Occipital lobe (tissue), 2 donors: ENCODE measurements around the gene FIZ1. TPM values are rescaled to one million over a fixed set of nuclear protein-coding genes. Genes with fewer than 3 reads are reported as not detected.
"Not testable (repeated sequence)": the region's sequence is repeated elsewhere in the genome, so short reads cannot be mapped to it uniquely, and the experiment has no call there.

ENCODE experiments used
- DNase-seq: peaks from one replicate; lab custom pipeline; 2025; lab: John Stamatoyannopoulos, UW
- total RNA-seq: library from RNA; depleted of rRNA; stranded (reverse); fragments of >200 nt; gene quantifications from one replicate; pipeline ENCODE4 v1.2.3, GENCODE V29; 2014

Gene FIZ1
- total RNA-seq, 1 donor from 2014 or later, result 4.1 TPM

GRCh38 chr19:55596304-55596703 is 3.0 kb downstream of the FIZ1 start:
- no peak for DNase-seq

DNA sequence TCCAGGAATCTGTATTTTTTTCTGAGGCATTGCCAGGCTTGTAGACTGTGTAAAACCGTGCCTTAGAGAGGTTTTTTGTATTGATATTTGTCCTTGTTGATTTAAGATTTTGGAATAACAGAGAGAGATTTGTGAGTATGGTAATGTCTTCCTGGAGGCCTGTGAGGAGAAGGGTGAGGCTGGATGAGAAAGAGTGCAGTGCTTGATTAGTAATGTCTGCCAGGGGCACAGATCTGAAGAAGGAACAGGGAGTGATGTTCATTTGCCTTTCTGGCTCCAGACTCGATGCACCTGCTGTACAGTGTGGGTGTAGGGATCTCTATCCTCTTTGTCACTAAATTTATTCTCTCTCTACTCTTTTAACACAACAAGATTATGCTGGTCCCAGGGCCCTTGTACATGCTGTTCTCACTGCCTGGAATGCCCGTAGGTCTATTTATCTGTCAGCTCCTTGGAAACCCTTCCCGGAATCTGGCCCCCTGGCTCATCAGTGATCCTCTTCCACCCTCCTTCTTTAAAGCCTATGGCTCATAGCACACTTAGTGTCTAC is 4.2 kb downstream of the FIZ1 start:
- DNase-seq, result no peak

- DNase-seq, result no peak
Observed at GRCh38 chr19:55593096-55593772, 6.1 kb downstream of the FIZ1 start.

DNA sequence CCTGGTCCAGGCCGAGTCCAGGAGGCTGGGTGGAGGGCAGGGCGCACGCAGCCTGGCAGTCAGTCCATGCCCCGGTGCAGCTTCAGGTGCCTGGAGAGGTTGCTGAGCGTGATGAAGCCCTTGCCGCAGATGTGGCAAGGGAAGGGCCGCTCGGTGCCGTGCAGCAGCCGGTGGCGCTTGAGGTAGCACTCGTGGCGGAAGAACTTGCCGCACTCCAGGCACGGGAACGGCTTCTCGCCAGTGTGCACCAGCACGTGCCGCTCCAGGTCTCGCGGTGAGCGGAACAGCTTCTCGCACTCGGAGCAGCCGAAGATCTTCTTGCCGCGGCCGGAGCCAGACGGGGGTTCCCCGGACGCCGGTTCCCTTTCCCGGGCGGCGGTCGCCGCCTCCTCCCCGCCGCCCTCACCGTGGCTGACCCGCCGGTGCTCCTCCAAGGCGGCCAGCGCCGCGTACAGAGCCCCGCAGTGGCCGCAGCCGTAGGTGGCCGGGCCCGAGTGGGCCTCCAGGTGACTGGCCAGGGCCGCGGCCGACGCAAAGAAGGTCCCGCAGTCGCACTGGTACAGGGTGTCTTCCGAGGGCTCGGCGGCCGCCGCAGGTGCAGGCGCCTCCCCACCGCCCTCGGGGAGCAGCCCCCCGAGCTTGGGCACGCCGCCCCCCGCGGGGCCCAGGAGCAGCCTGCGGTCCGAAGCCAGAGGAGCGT is 6.8 kb downstream of the FIZ1 start:
- DNase-seq, result no peak

DNA sequence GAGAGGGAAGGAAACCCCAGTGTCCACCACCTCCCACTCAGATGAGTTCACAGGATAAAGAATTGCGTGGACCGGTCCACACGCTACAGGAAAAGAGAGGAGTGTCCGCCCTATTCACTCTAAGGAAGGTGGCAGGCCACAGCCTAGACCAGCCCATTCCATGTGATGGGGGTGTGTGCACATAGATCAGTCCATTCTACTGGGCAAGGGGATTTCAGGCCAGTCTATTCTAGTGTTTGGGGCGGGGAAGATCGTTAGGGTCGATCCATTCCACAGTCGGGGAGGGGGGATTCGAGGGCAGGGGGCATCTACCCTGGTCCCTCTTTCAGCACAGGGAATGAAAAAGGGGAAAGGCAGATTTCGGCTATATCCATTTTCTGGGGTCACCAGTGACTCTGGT is 7.8 kb downstream of the FIZ1 start:
- DNase-seq, result no peak

GRCh38 chr19:55590617-55591016 is 8.7 kb downstream of the FIZ1 start:
- no peak for DNase-seq

DNA sequence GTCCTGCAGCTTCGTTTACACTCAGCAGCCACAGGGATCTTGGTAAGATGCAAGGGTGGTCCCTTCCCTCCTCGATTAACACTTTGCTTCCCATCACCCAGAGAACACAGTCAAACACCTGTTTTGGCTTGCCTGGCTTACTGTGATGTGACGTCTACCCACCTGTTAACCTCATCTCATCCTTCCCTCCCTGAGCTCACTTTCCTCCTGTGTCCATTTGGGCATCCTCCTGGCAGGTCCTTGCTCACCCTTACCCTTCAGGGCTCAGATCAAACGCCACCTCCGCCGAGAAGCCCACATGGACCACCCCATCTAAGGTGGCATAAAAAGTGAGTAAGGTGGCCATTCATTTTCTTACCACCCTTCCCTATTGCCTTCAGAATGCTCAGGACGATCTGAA is 9.2 kb downstream of the FIZ1 start:
- DNase-seq, result no peak

DNA sequence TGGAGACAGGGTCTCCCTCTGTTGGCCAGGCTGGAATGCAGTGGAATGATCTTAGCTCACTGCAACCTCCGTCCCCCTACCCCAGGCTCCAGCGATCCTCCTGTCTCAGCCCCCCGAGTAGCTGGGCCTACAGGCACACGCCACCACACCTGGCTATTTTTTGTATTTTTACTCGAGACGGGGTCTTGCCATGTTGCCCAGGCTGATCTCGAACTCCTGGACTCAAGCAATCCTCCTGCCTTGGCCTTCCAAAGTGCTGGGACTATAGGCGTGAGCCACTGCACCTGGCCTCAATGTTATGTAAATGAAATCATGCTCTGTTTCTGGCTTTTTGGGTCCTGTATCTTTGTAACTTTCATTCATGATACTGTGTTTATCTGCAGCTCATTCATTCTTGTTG is 10.6 kb downstream of the FIZ1 start:
- DNase-seq, result no peak

DNA sequence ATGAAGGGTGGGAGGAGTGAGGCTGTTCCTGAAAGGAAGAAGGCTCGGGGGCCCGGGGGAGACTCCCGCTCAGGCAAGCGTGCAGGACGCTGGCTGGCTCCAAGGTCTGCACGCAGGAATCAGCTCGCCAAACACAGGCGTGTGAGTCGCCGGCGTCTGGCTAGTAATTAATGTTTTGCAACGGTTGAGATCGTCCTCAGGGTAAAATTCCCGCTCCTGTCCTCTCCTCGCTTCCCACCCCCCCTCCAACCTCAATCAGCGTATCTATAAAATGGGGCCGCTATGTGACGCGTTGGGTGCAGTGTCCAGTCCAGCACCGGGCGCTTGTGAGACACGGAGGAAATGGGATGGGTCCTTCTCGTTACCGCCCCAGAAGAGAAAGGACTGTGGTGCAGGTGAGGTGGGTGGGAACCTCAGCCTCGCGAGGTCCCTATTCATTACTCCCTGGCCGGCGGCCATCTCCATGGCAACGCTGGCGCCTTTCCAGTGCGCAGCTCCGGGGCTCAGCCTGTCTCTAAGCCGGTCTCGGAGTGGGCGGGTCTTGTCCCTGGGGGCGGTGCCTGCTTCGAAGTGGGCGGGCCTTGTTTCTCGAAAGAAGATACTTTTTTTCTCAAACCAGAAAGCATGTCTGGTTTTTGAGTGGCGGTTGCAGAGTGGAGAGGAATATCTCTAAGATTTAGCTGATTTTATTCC is 12.2 kb downstream of the FIZ1 start:
- DNase-seq, result peak; percentile 84

GRCh38 chr19:55585658-55586339 is 13.5 kb downstream of the FIZ1 start:
- DNase-seq, result peak; percentile 41

DNA sequence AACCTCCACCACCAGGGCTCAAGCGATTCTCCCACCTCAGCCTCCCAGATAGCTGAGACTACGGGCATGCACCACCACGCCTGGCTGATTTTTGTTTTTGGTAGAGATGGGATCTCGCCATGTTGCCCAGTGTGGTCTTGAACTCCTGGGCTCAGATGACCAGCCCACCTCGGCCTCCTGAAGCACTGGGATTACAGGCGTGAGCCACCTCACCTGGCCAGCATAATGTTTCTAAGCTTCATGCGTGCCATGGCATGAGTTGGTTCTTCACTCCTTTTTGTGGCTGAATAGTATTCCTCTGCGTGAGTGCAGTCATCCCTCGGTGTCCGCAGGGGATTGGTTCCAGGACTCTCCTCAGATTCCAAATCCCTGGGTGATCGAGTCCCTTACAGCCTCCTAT is 14.4 kb downstream of the FIZ1 start:
- no peak for DNase-seq

DNA sequence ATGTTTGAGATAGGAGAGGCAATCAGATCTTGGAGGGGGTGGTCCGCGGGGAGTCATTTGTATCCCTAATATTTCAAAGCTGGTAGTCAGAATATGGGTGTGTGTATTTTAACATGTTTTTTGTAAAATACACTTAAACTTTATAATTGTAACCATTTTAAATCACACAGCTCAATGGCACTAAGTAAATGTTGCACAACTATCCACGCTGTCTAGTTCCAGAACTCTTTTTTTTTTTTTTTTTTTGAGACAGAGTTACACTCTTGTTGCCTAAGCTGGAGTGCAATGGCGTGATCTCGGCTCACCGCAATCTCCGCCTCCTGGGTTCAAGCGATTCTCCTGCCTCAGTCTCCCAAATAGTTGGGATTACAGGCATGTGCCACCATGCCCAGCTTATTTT is 15.4 kb downstream of the FIZ1 start:
- DNase-seq, result not testable (repeated sequence)

DNA sequence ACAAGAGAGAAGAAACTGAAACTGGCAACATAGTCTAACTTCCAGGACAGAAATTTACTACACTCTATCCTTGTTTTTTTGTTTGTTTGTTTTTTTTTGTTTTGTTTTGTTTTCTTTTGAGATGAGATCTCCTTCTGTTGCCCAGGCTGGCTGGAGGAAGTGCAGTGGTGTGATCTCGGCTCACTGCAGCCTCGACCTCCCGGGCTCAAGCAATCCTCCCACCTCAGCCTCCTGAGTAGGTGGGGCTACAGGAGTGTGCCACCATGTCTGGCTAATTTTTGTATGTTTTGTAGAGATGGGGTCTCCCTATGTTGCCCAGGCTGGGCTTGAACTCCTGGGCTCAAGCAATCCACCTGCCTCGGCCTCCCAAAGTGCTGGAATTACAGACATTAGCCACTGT is 17.0 kb downstream of the FIZ1 start:
- DNase-seq, result not testable (repeated sequence)

DNA sequence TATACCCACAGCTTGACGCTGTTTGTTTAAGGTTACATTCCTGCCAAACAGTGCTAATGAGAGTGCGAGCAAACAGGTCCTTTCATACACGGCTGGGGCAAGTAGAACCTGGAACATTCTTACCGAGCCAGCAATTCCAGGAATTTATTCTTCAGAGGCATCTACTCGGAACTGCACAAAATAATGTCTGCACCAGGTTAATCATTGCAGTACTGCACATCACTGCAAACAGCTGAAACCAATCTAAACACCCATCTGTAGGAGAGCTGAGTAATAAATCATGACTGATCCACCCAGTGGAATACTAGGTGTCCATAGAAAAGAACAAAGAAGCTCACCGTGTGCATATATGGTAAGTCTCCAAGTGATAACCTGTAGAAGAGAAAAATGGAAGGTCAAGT is 17.5 kb downstream of the FIZ1 start:
- no peak for DNase-seq

DNA sequence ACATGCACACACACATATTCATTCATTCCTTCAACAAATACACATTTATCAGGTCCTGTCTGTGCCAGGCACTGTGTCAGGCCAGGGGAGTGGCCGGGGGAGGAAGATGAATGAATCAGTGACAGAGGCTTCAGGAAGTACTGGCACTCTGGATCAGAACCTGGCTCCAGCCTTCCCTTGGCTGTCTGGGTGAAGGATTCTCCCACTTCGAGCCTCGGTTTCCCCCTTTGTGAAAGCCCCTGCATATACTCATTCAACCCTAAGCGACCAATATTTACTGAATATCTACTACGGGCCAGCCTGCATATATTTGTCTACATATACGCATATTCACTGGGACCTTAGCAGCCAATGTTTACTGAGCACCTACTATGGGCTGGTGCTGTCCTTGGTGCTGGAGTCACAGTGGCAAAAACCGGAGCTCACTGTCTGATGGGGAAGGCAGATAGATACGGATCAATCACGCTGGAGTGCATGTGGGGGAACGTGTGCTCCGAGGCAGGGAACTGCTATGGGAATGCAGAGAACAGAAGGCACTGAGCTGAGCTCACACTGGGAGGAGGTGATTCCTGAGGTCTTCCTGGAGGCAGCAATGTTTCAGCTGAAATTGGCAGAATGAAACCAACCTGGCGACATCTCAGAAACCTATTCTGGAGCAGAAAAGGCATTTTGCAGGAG is 18.0 kb downstream of the FIZ1 start:
- no peak for DNase-seq

GRCh38 chr19:55580628-55581144 is 18.6 kb downstream of the FIZ1 start, which contains the start of gene ZNF579:
TSS of gene ZNF579 (minus strand) at chr19:55580848. CDS start at chr19:55579639, 1,209 bp downstream.
- peak; percentile 90 for DNase-seq

DNA sequence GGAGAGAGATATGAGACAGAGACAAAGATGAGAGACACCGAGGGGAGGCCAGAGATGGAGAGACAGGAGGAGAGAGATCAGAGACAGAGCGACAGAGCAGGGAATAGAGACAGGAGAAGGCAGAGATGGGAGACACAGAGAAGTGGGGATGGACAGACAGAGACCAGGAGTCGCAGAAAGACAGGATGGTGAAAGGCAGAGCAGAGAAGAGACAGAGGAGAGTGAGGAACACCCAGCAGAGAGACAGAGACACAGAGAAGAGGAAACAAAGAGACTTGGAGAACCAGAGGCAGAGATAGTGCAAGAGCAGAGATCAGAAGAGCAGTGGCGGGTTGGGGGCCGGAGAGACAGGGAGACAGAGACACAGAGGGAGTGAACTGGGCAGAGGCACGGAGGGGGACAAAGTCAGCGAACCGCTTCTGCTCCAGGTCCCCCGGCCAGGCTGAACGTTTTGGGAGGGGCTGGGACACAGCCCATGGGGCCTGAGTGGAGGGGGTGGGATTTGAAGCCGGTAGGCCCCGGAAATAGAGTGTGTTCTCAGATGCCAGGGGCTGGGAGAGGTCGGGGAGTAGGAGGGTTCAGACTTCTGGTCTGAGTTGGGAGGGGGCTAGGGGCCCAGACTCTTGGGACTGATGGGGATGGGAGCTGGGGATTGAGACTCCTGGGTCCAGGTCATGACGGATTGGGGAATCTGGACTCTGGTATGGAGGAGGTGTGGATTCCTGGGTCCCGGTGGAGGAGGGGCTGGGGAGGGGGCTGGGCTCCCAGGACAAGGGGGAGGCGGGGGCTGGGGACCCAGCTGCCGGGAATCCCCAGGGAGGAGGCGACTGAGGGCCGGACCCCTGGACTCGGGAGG is 19.3 kb downstream of the FIZ1 start:
- DNase-seq, result no peak

- DNase-seq, result no peak
Observed at GRCh38 chr19:55578761-55579747, 20.3 kb downstream of the FIZ1 start.
